HG02970 (cell line): ENCODE measurements around the gene BNC2.

ENCODE experiments used
- ATAC-seq: cut with Tn5 transposase; IDR thresholded peaks from one replicate; pipeline ENCODE4 v1.9.1; 2021; ENCODE audit warnings: mild to moderate bottlenecking, moderate library complexity, moderate number of reproducible peaks; ENCODE audit not compliant: unreplicated experiment, low FRiP score

Gene BNC2

DNA sequence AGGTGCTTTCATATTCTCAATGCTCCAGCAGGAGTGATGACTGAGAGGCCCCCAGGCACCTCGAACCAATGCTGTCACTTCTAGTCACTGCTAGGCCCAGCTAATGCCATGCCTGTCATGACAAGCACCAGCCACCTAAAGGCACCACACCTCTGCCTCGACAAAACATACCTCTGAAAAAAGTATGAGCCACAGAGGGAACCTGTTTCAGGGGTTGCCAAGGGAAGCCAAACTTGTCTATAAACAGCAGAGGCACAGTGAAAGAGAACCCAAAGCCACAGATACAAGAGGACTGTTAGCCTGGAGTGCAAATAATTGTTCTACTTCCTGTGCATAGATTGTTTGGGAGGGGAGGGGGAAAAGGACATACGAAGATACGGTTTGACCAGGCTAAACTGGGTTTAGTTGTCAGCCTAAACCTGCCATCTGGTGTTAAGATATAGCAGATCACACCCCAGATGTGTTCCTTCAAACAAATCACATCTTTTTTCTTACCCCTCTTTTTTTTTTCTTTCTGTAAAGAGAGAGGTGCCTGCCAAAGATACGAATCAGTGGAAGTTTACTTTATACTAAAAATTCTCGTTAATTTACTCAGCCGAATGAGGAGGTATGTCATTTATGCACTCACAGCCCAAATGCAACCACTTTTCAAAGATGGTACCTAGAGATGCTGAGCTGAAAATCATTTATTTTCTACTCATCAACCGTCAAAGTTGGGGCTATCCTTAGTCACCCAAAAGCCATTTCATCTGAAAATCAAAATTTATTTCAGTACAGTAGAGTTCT is 45.7 kb downstream of the BNC2 start:
- ATAC-seq = no peak

- ATAC-seq = no peak
Measured at GRCh38 chr9:16823906-16824305, 46.6 kb downstream of the BNC2 start.

GRCh38 chr9:16821344-16821743 is 49.1 kb downstream of the BNC2 start:
- no peak for ATAC-seq

GRCh38 chr9:16817514-16817913 is 53.0 kb downstream of the BNC2 start:
- no peak for ATAC-seq

GRCh38 chr9:16817002-16817401 is 53.5 kb downstream of the BNC2 start:
- ATAC-seq = no peak

- ATAC-seq = no peak
Measured at GRCh38 chr9:16816011-16816410, 54.5 kb downstream of the BNC2 start.

GRCh38 chr9:16815079-16815478 is 55.4 kb downstream of the BNC2 start:
- ATAC-seq = no peak

DNA sequence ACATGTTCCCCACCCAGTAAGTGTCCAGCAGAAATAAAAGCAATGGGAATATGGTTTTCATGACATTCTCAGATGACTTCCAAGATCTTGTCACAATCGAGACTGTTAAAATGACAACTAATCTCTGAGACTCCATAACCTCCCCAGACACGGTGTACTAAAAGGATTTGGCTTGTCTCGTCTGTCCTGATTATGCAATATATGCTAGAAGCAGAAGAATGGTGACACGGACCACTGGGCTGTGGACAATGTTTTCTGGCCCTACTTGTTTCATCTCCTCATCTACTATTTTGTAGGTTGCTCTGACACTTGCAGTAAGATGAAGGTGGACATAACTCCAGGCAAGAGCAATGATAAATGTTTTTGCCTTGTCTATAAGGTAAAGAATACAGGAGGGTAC is 56.6 kb downstream of the BNC2 start:
- no peak for ATAC-seq

DNA sequence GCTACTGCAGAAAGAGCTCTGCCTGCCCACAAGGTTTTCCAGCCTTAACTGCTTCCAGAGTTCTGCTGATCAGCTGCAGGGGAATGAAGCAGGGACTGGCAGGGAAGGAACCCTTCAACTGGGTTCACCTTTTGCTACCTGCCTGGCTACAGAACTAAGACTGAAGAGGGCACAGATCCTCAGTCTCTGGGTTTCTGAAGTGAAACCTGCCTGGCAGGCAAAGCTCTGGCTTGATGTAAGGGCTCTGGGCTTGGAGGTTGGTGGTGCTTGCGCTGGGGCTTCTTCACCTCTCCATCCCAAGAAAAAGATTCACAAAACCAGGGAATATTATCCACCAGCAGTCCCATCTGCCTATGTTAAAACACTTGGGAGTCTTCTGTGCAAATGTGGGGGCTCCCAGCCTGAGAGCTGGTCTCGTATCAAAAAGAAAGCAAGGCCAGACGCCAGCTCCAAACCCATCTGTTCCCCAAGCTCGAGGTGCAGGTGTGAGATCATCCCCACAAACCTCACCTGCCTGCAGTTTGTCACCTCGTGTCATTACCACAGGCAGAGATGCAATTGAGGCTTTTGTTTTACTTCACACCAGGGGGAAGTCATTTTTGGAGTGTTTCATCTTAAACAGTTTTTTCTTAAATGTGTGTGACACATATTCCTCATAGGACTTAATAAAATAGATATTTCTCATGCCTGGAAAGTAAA is 58.3 kb downstream of the BNC2 start:
- ATAC-seq = no peak

DNA sequence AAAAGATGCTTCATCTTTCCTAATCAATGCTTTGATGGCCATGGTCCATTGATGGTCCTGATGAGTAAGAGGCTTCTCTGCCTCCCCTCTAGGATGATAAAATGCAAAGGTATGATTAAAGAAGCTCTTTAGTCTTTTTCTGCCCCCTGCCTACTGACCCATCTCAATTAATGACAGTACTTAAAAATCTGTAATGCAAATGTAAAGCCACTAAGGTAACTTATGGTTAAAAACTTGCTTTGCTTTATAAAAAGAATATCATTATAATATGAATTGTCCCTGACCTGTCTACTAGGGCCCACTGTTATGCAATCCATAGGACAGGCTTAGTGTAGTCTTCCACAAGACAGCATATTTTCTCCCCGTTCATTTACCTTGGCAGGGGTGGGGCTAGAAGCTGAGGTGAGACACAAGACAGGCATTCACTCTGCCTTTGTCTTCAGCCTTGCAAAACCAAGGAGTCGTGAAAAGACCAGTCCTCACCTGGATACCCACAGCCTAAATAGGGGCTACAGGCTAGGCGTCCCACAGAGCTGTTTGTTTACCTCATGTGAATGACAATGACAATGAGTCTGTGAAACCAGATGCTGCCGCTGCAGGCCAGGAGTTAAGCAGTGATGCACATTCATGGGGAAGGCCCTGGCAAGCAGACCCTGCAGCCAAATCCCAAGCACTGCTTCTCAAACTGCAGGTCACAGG is 60.4 kb downstream of the BNC2 start:
- no peak for ATAC-seq

- no peak for ATAC-seq
Measured at GRCh38 chr9:16806674-16807073, 63.8 kb downstream of the BNC2 start.

DNA sequence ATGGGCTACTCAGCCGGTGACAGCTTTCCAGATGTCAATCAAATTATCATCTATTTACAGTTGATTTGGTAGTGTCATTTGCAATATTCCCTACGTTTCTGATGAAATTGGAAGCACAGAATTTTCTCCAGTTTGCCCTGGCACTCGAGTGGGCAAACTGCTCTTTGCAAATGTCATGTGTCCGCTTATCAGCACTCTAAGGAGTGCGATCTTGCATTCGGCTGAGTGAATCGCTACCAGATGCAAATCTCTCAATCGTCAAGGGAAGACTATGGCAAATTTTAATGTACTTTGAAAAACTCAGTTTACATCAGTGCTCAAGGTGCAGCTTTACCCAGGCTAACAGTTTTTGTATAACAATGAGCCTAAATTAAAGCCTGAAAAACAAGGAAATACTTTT is 66.8 kb downstream of the BNC2 start:
- ATAC-seq = no peak

GRCh38 chr9:16801871-16802466 is 68.5 kb downstream of the BNC2 start:
- no peak for ATAC-seq

GRCh38 chr9:16796304-16796825 is 74.1 kb downstream of the BNC2 start:
- ATAC-seq = no peak

GRCh38 chr9:16794871-16795639 is 75.4 kb downstream of the BNC2 start:
- no peak for ATAC-seq

- ATAC-seq = no peak
Measured at GRCh38 chr9:16794103-16794502, 76.4 kb downstream of the BNC2 start.

DNA sequence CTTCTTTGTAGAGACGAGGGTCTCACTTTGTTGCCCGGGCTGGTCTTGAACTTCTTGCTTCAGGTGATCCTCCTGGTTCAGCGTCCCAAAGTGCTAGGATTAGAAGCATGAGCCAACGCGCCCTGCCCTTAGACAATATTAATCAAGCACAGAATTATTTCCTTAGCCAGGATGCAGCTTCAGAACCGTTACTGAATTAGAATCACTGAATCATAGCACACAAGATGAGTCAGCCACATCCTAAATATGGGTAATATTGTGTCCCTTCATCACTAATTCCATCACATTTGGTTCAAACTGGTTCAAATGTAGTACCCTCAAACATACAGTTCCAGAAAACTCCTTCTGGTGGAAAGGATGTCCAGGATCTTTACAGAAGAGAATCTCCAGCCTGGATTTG is 82.7 kb downstream of the BNC2 start:
- ATAC-seq = no peak

DNA sequence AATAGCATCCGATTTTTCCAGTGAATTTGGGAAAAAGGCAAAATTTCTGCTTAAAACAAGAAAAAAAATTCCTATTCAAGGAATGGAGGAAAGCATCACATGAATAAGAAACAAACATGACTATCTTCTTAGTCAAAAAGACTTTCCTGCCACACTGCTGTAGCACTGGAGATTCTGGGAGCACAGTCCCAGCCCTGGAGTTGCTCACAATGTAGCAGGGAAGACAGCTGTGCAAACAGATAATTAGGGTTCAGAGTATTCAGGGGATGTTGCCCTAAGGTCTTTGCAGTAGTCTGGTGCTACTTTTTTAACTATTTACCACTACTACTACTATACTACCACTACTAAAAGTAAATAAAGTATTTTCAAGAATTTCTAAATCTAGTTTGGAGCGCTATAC is 86.5 kb downstream of the BNC2 start:
- ATAC-seq = no peak

DNA sequence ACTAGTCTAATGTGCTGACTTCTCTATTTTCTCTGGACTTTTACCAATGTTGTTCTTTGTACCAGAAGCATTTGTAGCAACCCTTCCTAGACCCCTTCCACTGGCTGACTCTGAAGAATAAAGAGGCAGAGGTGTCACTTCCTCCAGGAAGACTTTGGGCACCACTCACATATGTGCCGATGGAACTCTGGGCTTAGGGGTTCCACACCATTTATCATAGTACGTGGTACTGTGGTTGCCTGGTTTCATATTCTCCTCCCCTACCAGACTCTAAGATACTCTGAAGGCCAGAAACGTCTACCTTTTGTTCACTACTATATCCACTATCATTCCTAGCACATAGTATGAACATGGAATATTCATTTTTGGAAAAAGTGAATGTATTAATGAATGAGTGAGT is 88.0 kb downstream of the BNC2 start:
- no peak for ATAC-seq

- ATAC-seq = no peak
Measured at GRCh38 chr9:16775330-16775729, 95.1 kb downstream of the BNC2 start.
